Bronchial epithelial cell (primary cell): ENCODE measurements around the gene THBS3. TPM values are rescaled to one million over a fixed set of nuclear protein-coding genes. Genes with fewer than 3 reads are reported as not detected.

ENCODE experiments used
- DNase-seq: peaks from one replicate; pipeline ENCODE4 v3.0.0-alpha.2; 2010; ENCODE audit warnings: low read depth
- FAIRE-seq: peaks from 2 replicates; lab custom pipeline; 2011; peaks lifted over from hg19 to GRCh38; lab: Jason Lieb, UNC
- H3K27me3 ChIP-seq: 2 replicates; pipeline ENCODE4 v1.5.1; 2011; ENCODE audit warnings: low read length; ENCODE audit not compliant: control insufficient read depth, insufficient read depth
- H3K36me3 ChIP-seq: 2 replicates; pipeline ENCODE4 v1.5.1; 2011; ENCODE audit warnings: low read length; ENCODE audit not compliant: control insufficient read depth, insufficient read depth
- H3K4me3 ChIP-seq: 2 replicates; pipeline ENCODE4 v1.5.1; 2011; ENCODE audit warnings: mild to moderate bottlenecking, low read depth, low read length, control low read depth
- CTCF ChIP-seq: IDR thresholded peaks from 2 replicates; pipeline ENCODE4 v1.5.1; 2011; ENCODE audit warnings: mild to moderate bottlenecking, moderate library complexity, low read length, control low read depth, inconsistent platforms; ENCODE audit not compliant: insufficient read depth, severe bottlenecking
- total RNA-seq: library from RNA; depleted of rRNA; stranded (reverse); fragments of >200 nt; gene quantifications from 2 replicates; pipeline ENCODE4 v1.2.1, GENCODE V29; 2014

The THBS3 gene
- total RNA-seq, 1 donor from 2014 or later: 16.3 TPM

- DNase-seq: peak; percentile 38
Observed at GRCh38 chr1:155177192-155177917, 30.3 kb downstream of the THBS3 start.

GRCh38 chr1:155176544-155177071 lies 31.1 kb downstream of the THBS3 start:
- Histone ChIP-seq H3K36me3 (no peaks in the 10 kb centered on the region), H3K27me3 (no peaks in the 10 kb centered on the region), H3K4me3 (no peak overlapping the region)
- TF ChIP-seq CTCF: peak; percentile 94
- FAIRE-seq (peak; percentile 23), DNase-seq (peak; percentile 66)

More at GRCh38 chr1:155177192-155177917, 30.3 kb downstream of the THBS3 start:
- TF ChIP-seq CTCF: no peak
- no peak for FAIRE-seq
- no peak overlapping the region for H3K4me3 ChIP-seq
- H3K36me3 ChIP-seq: no peaks in the 10 kb centered on the region
- H3K27me3 ChIP-seq: no peaks in the 10 kb centered on the region

GRCh38 chr1:155175927-155176371 lies 31.7 kb downstream of the THBS3 start:
- no peaks in the 10 kb centered on the region for H3K36me3 ChIP-seq
- peak; percentile 31 for TF ChIP-seq CTCF
- H3K27me3 ChIP-seq: no peaks in the 10 kb centered on the region
- H3K4me3 ChIP-seq: no peak overlapping the region
- FAIRE-seq (no peak), DNase-seq (no peak)

GRCh38 chr1:155175281-155175926 lies 32.3 kb downstream of the THBS3 start:
- no peaks in the 10 kb centered on the region for H3K36me3 ChIP-seq
- no peaks in the 10 kb centered on the region for H3K27me3 ChIP-seq
- FAIRE-seq (no peak), DNase-seq (no peak)
- no peak for TF ChIP-seq CTCF
- H3K4me3 ChIP-seq: no peak overlapping the region

- peak overlapping the region; percentile 76 for H3K4me3 ChIP-seq
- TF ChIP-seq CTCF: no peak
- FAIRE-seq: no peak
- H3K36me3 ChIP-seq: peaks cover under 1% of the 10 kb centered on the region
- H3K27me3 ChIP-seq: no peaks in the 10 kb centered on the region
- no peak for DNase-seq
Observed at GRCh38 chr1:155174324-155175280, 33.1 kb downstream of the THBS3 start.
